Breast epithelium (tissue), 4 donors: Measurements from ENCODE around the gene UTP18. TPM values are rescaled to one million over a fixed set of nuclear protein-coding genes. Genes with fewer than 3 reads are reported as not detected.
"Not testable (repeated sequence)": the region's sequence is repeated elsewhere in the genome, so short reads cannot be mapped to it uniquely, and the experiment has no call there.

Source experiments
- DNase-seq, 2 donors: peaks; one replicate each; pipeline ENCODE4 v3.0.0-alpha.2; 2019; ENCODE audit warnings: low spot score in 2 of 2
- H3K27ac ChIP-seq, 2 donors: fragments of 200-600 bp; sonication (generic) in 1 of 2; one replicate each; pipeline ENCODE4 v1.5.1; 2016 to 2019; ENCODE audit warnings: mild to moderate bottlenecking in 1 of 2
- H3K27me3 ChIP-seq, 2 donors: fragments of 200-600 bp; sonication (generic) in 1 of 2; one replicate each; pipeline versions ENCODE4 v1.5.1 to v1.6.0; 2017 to 2019; ENCODE audit warnings: control low read depth in 1 of 2, mild to moderate bottlenecking in 1 of 2
- H3K36me3 ChIP-seq: fragments of 200-600 bp; one replicate; pipeline ENCODE4 v1.5.1; 2019
- H3K4me1 ChIP-seq, 2 donors: fragments of 200-600 bp; sonication (generic); one replicate each; pipeline ENCODE4 v1.5.1; 2016 to 2019; ENCODE audit warnings: control low read depth in 1 of 2
- H3K4me3 ChIP-seq, 3 donors: fragments of 200-600 bp; sonication (generic); 1 replicate in 2 of 3; 2 replicates in 1 of 3; pipeline ENCODE4 v1.5.1; 2016 to 2019; ENCODE audit warnings: mild to moderate bottlenecking in 3 of 3, moderate library complexity in 2 of 3
- H3K9me3 ChIP-seq, 2 donors: fragments of 200-600 bp; sonication (generic) in 1 of 2; one replicate each; pipeline ENCODE4 v1.5.1; 2016 to 2019; ENCODE audit warnings: control low read depth in 1 of 2
- CTCF ChIP-seq, 3 donors: fragments of 450-650 bp; IDR thresholded peaks; one replicate each; pipeline ENCODE4 v1.5.1; 2016 to 2017; ENCODE audit warnings: antibody characterized with exemption in 3 of 3, mild to moderate bottlenecking in 3 of 3, moderate library complexity in 3 of 3
- POLR2A ChIP-seq: fragments of 450-650 bp; IDR thresholded peaks from one replicate; pipeline ENCODE4 v1.6.1; 2016; ENCODE audit warnings: antibody characterized with exemption, mild to moderate bottlenecking, moderate library complexity
- POLR2AphosphoS5 ChIP-seq, 3 donors: sonication (generic); formaldehyde crosslinking; IDR thresholded peaks; one replicate each; pipeline ENCODE4 v1.6.1; 2017; ENCODE audit warnings: antibody characterized with exemption in 3 of 3
- intact Hi-C: fragments of 100-400 bp; cut with DNase I; formaldehyde crosslinking; loops from one replicate; pipeline ENCODE4 v1.15.1; 2023; ENCODE audit warnings: low total_unique reads
- total RNA-seq, 3 donors: library from RNA; depleted of rRNA; stranded (reverse); fragments of >200 nt; gene quantifications; one replicate each; pipeline ENCODE4 v1.1.0, GENCODE V29; 2016

Gene UTP18
- total RNA-seq, 3 donors from 2014 or later, result 30.6 to 47.2 (median 46.4) TPM

- no peaks in the 10 kb centered on the region for H3K4me1 ChIP-seq
- H3K27ac ChIP-seq, result no peak overlapping the region
- intact Hi-C loops, result no loop called here
- peaks cover 5% of the 10 kb centered on the region in 2 donors for H3K9me3 ChIP-seq
- H3K4me3 ChIP-seq, result no peak overlapping the region
- H3K36me3 ChIP-seq, result no peaks in the 10 kb centered on the region
- DNase-seq, result no peak
- H3K27me3 ChIP-seq, result no peaks in the 10 kb centered on the region
- TF ChIP-seq POLR2AphosphoS5 (IDR thresholded peaks at IDR 0.05), result no peak
- no peak for TF ChIP-seq POLR2A
- TF ChIP-seq CTCF (IDR thresholded peaks at IDR 0.05), result no peak
These were observed 58.8 kb downstream of the UTP18 start for GRCh38 chr17:51319186-51319585.

- intact Hi-C loops, result no loop called here
- TF ChIP-seq POLR2AphosphoS5 (IDR thresholded peaks at IDR 0.05) (no peak), CTCF (IDR thresholded peaks at IDR 0.05) (peak in 1 of 3 donors; percentile 10)
- H3K9me3 ChIP-seq, result peaks cover 0 to 5% of the 10 kb centered on the region in 2 donors
- DNase-seq, result no peak
- no peaks in the 10 kb centered on the region for H3K27me3 ChIP-seq
- no peaks in the 10 kb centered on the region for H3K4me1 ChIP-seq
- no peak overlapping the region for H3K27ac ChIP-seq
- H3K36me3 ChIP-seq, result no peaks in the 10 kb centered on the region
- H3K4me3 ChIP-seq, result no peak overlapping the region
These were observed 62.2 kb downstream of the UTP18 start for GRCh38 chr17:51322390-51323029.

- Histone ChIP-seq H3K27ac (no peak overlapping the region), H3K27me3 (no peaks in the 10 kb centered on the region), H3K4me1 (no peaks in the 10 kb centered on the region), H3K36me3 (no peaks in the 10 kb centered on the region), H3K4me3 (no peak overlapping the region), H3K9me3 (no peaks in the 10 kb centered on the region)
- TF ChIP-seq POLR2A (no peak), CTCF (IDR thresholded peaks at IDR 0.05) (no peak), POLR2AphosphoS5 (IDR thresholded peaks at IDR 0.05) (no peak)
- intact Hi-C loops, result no loop called here
- DNase-seq, result no peak
These were observed 65.1 kb downstream of the UTP18 start for GRCh38 chr17:51325471-51325870.

GRCh38 chr17:51330861-51331503, 70.6 kb downstream of the UTP18 start:
- H3K4me1 ChIP-seq, H3K27me3 ChIP-seq, H3K36me3 ChIP-seq, intact Hi-C loops, H3K9me3 ChIP-seq, H3K27ac ChIP-seq, DNase-seq, H3K4me3 ChIP-seq: not testable (repeated sequence)

- DNase-seq, result no peak
- H3K9me3 ChIP-seq, result no peaks in the 10 kb centered on the region
- H3K36me3 ChIP-seq, result no peaks in the 10 kb centered on the region
- TF ChIP-seq CTCF (IDR thresholded peaks at IDR 0.05) (no peak), POLR2A (no peak), POLR2AphosphoS5 (IDR thresholded peaks at IDR 0.05) (no peak)
- no peaks in the 10 kb centered on the region for H3K27me3 ChIP-seq
- no peak overlapping the region for H3K27ac ChIP-seq
- H3K4me3 ChIP-seq, result no peak overlapping the region
- H3K4me1 ChIP-seq, result no peaks in the 10 kb centered on the region
- intact Hi-C loops, result no loop called here
These were observed 74.8 kb downstream of the UTP18 start for GRCh38 chr17:51335006-51335590.
